Stimulated activated CD4-positive, alpha-beta T cell treated with anti-CD3 and anti-CD28 coated beads, Interleukin-15, amount 100 ng/mL, for 48 hours (primary cell): ENCODE measurements around the gene REELD1.

Experiments
- DNase-seq, 2 donors: peaks; one replicate each; pipeline ENCODE4 v3.0.0-alpha.2; 2020; ENCODE audit warnings: low read depth in 2 of 2

REELD1 gene

GRCh38 chr4:146265950-146266490 is 51.7 kb downstream of the REELD1 start:
- DNase-seq, result no peak

DNA sequence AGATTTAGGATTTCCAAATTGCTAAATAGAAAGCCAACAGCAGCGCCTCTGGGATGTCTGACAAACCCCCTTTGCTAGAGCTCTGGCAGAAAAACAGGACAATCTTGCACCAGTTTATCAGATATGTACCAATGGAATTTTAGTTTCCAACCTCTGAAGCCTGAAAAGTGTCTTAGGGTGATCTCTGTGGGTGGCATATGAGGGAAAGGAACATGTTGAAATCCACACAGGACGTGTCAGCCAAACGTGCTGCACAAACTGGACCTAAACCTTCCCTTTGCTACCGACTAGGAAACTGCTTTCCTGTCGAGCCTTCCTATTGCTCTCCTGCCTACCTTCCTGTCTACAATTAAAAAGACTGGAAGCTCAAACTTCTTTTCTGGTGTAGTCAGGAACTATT is 53.5 kb downstream of the REELD1 start:
- no peak for DNase-seq

DNA sequence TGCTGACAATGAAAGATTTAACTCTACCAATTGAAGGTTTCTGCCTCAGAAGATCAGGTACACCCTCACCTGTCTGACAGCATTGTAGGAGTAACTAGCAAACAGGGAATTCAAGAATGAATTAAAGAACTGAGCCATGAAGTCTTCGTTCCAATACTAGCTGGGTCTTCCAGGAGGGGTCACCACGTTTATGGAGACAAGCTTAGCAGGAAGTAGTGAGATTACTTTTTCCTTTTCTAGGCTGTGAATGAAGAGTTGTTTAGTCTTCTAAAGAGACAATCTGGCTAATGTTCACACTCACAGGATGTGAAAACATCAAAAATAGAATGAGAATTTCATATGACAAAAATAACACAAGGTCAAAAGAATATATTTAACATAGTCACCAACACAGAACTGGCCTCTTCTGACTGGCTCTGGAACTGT is 54.9 kb downstream of the REELD1 start:
- no peak for DNase-seq

DNA sequence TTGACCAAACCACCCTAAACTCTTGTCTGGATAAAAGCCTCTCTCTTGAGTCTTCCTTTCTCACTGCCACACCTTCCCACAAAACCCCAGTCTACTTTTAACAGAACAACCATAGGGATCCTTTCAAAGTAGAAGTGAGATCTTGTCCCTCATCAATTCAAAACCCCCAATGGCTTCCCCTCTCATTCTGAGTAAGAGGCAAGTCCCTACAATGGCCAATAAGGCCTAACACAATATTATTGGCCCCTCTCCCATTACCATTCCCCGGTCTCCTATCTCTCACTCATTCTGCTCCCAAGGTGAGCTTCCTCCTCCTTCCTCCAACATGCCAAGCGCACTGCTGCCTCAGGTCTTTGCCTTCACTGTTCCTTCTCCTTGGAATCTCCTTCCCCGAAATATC is 57.1 kb downstream of the REELD1 start:
- no peak for DNase-seq

DNA sequence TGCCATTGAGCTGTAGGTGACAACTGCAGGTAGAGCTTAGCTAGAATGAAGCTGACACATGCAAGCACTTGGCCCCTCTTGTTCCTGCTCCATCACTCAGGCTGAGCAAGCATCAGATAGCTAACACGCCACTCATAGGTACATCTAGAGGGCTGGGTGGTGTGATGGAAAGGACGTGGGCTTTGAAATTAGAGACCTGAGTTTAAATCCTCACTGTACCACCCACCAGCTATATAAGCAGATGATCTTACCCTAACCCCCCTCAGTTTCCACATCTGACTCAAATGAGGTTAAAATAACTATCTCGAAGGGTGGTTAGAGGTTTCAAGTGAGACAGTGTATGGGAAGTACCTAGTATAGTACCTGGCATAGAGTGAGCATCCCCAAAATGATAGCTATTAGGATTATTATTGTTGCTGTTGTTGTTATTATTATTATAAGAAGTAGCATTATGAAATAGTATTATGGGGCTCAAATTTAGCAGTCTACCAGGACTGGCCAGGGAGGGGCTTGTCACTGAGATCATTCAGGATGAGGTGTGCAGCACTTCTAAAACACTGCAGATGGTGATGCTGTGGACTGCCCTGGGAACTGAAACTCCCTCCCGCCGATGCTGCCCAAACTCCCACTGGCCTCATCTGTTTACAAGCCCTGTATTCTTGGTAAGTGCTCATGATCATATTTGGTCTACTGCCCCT is 59.0 kb downstream of the REELD1 start:
- no peak for DNase-seq

GRCh38 chr4:146274774-146275173 is 60.4 kb downstream of the REELD1 start:
- no peak for DNase-seq

DNA sequence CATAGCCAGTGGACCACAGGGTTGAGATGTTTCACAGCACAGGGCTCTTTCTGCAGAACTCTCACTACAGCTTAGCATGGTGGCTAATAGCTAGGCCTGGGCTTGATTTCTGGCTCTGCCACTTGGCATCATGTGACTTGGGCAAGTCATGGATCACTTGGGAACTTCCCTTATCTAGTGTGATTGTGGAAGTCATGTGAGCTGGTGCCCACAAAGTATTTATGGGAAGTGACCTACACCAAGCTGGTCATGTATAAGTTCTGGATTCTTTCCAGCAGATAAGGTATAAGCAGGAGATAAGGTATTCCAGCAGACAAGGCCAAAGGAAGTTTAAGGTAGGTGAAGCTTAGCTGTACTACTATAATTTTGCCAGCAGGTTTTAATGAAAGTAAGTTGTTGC is 61.0 kb downstream of the REELD1 start:
- no peak for DNase-seq

GRCh38 chr4:146278986-146279385 is 64.6 kb downstream of the REELD1 start:
- DNase-seq, result no peak
